Activated T-helper 1 cell treated with anti-CD3 and anti-CD28 coated beads, Interleukin-12 subunit alpha, Interleukin-12 subunit beta, Interleukin-2, Interleukin-4 antibody, amounts not matched to agents 30 ng/mL and 10 ng/mL and 1 ng/mL, durations not matched to agents 14 hours and 24 hours and 36 hours (primary cell): ENCODE measurements around the gene NCEH1. TPM values are rescaled to one million over a fixed set of nuclear protein-coding genes. Genes with fewer than 3 reads are reported as not detected.

Experiments
- DNase-seq: peaks from one replicate; pipeline ENCODE4 v3.0.0; 2021; ENCODE audit warnings: low spot score
- H3K27ac Mint-ChIP-seq: one replicate; pipeline ENCODE4 v1.8.0; 2021; ENCODE audit warnings: mild to moderate bottlenecking, mixed read lengths
- H3K27me3 Mint-ChIP-seq: one replicate; pipeline ENCODE4 v1.8.0; 2022; ENCODE audit warnings: mild to moderate bottlenecking, moderate library complexity, mixed read lengths; ENCODE audit not compliant: insufficient read depth
- H3K36me3 Mint-ChIP-seq: one replicate; pipeline ENCODE4 v1.8.0; 2021; ENCODE audit warnings: low read depth, mixed read lengths
- H3K4me1 Mint-ChIP-seq: one replicate; pipeline ENCODE4 v1.8.0; 2021; ENCODE audit warnings: low read depth, mixed read lengths
- H3K4me3 Mint-ChIP-seq: one replicate; pipeline ENCODE4 v1.8.0; 2021; ENCODE audit warnings: mild to moderate bottlenecking, moderate library complexity, mixed read lengths
- H3K9me3 Mint-ChIP-seq: one replicate; pipeline ENCODE4 v1.8.0; 2021; ENCODE audit warnings: mixed read lengths
- intact Hi-C: fragments of 100-400 bp; cut with micrococcal nuclease; formaldehyde crosslinking; loops from one replicate; pipeline ENCODE4 v1.15.1; 2024
- total RNA-seq: library from RNA; stranded (reverse); gene quantifications from 2 replicates; pipeline ENCODE4 v1.2.3, GENCODE V29; 2022

The NCEH1 gene
- total RNA-seq, 1 donor from 2014 or later, result 7.4 TPM

DNA sequence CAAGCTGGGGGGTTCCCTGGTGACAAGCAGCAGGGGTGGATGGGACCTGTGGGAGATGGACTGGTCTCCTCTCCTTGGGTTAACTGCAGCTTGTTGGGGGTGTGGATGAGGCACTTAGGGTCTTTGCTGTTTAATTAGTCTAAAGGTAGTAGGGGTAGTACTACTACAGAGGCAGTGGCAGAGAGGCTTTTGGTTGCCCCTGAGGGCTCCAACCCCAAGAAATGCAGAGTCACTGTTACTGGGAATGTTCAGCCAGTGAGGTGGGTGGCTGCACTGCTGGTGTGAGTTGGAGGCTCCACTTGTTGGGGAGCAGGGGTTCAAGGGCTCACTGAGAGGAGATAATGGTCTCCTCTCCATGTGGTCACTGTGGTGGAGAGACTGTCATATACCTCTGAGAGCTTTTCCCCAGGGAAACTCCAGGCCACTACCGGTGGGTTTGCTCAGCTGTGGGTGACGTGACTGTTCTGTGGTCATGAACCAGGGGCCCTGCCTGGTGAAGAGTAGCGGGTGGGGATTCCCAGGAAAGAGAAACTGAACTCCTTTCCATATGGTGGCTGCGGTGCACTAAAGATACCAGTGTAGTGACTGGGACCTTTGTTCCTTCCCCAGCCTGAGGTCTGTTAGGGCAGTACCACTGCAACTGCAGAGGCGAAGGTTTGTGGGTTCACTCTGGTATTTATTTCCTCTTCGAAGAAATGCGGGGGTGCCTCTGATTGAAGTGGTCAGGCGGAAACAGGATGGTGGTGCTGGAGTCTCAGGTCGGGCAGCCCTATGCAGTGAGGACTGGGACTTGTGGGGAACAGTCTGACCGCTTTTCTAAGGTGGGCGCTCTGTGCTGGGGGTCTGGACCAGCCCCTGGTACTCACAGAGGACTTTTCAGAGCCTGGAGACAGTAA lies 118.7 kb downstream of the NCEH1 start:
- H3K27me3 Mint-ChIP-seq, result peaks cover 4% of the 10 kb centered on the region
- H3K4me3 Mint-ChIP-seq, result peak overlapping the region; percentile 70
- peaks cover 37% of the 10 kb centered on the region for H3K9me3 Mint-ChIP-seq
- DNase-seq, result peak; percentile 92
- H3K4me1 Mint-ChIP-seq, result peaks cover 89% of the 10 kb centered on the region
- H3K27ac Mint-ChIP-seq, result peak overlapping the region; percentile 91
- peaks cover 35% of the 10 kb centered on the region for H3K36me3 Mint-ChIP-seq
- intact Hi-C loops, result loop anchor here (1.0 to 2.0 kb wide), 11 partner anchors 10 to 158 kb away; partner anchors contain the start of genes ECT2 and NCEH1

GRCh38 chr3:172591125-172591605 lies 119.7 kb downstream of the NCEH1 start:
- H3K4me3 Mint-ChIP-seq, result peak overlapping the region; percentile 46
- H3K9me3 Mint-ChIP-seq, result peaks cover 37% of the 10 kb centered on the region
- peaks cover 89% of the 10 kb centered on the region for H3K4me1 Mint-ChIP-seq
- H3K36me3 Mint-ChIP-seq, result peaks cover 33% of the 10 kb centered on the region
- H3K27me3 Mint-ChIP-seq, result peaks cover 4% of the 10 kb centered on the region
- intact Hi-C loops, result no loop called here
- DNase-seq, result no peak
- H3K27ac Mint-ChIP-seq, result peak overlapping the region; percentile 91

- peaks cover 90% of the 10 kb centered on the region for H3K4me1 Mint-ChIP-seq
- intact Hi-C loops, result no loop called here
- H3K27me3 Mint-ChIP-seq, result no peaks in the 10 kb centered on the region
- peaks cover 36% of the 10 kb centered on the region for H3K36me3 Mint-ChIP-seq
- peak overlapping the region; percentile 75 for H3K27ac Mint-ChIP-seq
- peaks cover 52% of the 10 kb centered on the region for H3K9me3 Mint-ChIP-seq
- no peak overlapping the region for H3K4me3 Mint-ChIP-seq
- no peak for DNase-seq
These were observed 124.4 kb downstream of the NCEH1 start for GRCh38 chr3:172586436-172586835.

DNA sequence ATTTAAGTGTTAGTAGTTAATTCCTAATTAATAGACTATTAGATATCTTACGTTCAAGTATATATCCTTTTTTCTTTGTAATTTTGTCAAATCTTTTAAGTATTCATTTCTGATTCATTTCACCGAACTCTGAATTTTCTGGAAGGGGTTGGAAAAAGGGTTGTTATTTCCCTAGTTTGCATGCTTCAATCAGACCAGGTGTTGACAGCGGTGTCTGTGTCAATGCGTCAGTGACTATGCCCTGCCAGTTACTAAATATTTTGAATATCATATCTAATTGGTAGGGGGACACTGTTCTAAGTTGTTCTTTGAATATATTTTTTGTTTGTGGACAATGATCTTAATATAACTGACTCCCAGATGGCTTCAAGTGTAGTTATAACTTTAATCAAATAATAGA lies 124.9 kb downstream of the NCEH1 start:
- peak overlapping the region; percentile 18 for H3K27ac Mint-ChIP-seq
- intact Hi-C loops, result no loop called here
- DNase-seq, result no peak
- no peaks in the 10 kb centered on the region for H3K27me3 Mint-ChIP-seq
- H3K4me3 Mint-ChIP-seq, result no peak overlapping the region
- peaks cover 90% of the 10 kb centered on the region for H3K4me1 Mint-ChIP-seq
- H3K36me3 Mint-ChIP-seq, result peaks cover 32% of the 10 kb centered on the region
- peaks cover 47% of the 10 kb centered on the region for H3K9me3 Mint-ChIP-seq

DNA sequence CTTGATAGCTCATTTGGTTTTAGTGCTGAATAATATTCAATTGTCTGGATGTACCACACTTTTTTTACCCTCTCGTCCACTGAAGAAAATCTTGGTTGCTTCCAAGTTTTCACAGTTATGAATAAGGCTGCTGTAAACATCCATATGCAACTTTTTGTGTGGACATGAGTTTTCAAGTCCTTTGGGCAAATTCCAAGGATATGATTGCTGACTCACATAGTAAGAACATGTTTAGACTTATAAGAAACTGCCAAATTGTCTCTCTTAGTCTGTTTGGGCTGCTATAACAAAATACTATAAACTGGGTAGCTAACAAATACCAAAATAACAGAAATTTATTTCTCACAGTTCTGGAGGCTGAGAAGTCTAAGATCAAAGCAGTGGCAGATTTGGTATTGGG lies 128.2 kb downstream of the NCEH1 start:
- intact Hi-C loops, result loop anchor here (1.0 kb wide), 3 partner anchors 10 to 65 kb away; no protein-coding TSS in a partner anchor
- Mint-ChIP-seq H3K27ac (peak overlapping the region; percentile 88), H3K4me1 (peaks cover 96% of the 10 kb centered on the region), H3K27me3 (no peaks in the 10 kb centered on the region), H3K36me3 (peaks cover 23% of the 10 kb centered on the region), H3K9me3 (peaks cover 20% of the 10 kb centered on the region), H3K4me3 (no peak overlapping the region)
- no peak for DNase-seq

- peaks cover 28% of the 10 kb centered on the region for H3K9me3 Mint-ChIP-seq
- peak overlapping the region; percentile 88 for H3K27ac Mint-ChIP-seq
- H3K27me3 Mint-ChIP-seq, result no peaks in the 10 kb centered on the region
- DNase-seq, result no peak
- H3K4me3 Mint-ChIP-seq, result peak overlapping the region; percentile 79
- intact Hi-C loops, result loop anchor here (1.0 to 2.0 kb wide), 4 partner anchors 11 to 475 kb away; no protein-coding TSS in a partner anchor
- H3K36me3 Mint-ChIP-seq, result peaks cover 28% of the 10 kb centered on the region
- H3K4me1 Mint-ChIP-seq, result peaks cover 100% of the 10 kb centered on the region
These were observed 129.1 kb downstream of the NCEH1 start for GRCh38 chr3:172581757-172582166.

DNA sequence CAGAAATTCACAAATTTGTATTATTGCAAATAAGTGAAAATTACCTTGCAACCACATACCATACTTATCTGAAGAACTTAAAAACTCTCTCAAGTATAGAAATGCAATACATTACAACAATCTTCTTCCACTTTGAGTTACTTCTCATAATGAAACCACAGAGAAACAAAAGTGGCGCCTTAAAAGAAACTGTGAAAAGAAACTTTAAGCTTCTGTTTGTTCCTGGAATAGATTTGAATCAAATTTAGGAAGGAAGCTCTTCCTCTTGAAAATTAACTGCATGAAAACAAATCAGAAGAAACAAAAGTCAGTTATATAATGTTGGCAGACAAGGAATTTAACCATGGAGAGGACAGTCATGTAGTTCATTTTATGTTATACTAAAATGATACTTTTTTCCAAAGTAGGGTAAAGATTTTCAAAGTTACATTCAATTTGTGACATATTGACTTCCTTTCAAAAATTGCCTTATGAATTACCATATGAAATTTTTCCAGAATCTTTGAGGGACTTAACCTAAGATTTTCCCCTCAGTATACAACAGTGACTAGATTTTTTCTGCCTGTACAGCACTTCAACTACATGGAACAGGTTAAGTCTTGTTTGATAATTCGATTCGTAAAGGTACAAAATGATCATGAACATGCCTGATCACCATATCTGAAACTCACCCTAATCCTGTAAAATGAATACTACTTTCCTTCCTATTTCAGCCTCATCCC lies 130.0 kb downstream of the NCEH1 start:
- Mint-ChIP-seq H3K27ac (peak overlapping the region; percentile 88), H3K4me3 (peak overlapping the region; percentile 79), H3K27me3 (no peaks in the 10 kb centered on the region), H3K9me3 (peaks cover 28% of the 10 kb centered on the region), H3K4me1 (peaks cover 97% of the 10 kb centered on the region), H3K36me3 (peaks cover 28% of the 10 kb centered on the region)
- DNase-seq, result no peak
- intact Hi-C loops, result loop anchor here (1.0 to 2.0 kb wide), 4 partner anchors 18 to 474 kb away; partner anchors contain the start of gene TNFSF10

Other genes with a start within 250 kb of the NCEH1 start
- 119 and 123 TPM in 2 replicates for gene TNFSF10, start 187.6 kb downstream of the NCEH1 start, total RNA-seq
- 34.5 and 39.6 TPM in 2 replicates for gene ECT2, start 39.7 kb upstream of the NCEH1 start, total RNA-seq